Suprapubic skin (tissue), 4 donors: ENCODE results near the gene VIT. TPM values are rescaled to one million over a fixed set of nuclear protein-coding genes. Genes with fewer than 3 reads are reported as not detected.

Source experiments
- DNase-seq, 2 donors: peaks; one replicate each; pipeline ENCODE4 v3.0.0-alpha.2; 2019; ENCODE audit warnings: low spot score in 2 of 2
- H3K27ac ChIP-seq: fragments of 200-600 bp; sonication (generic); one replicate; pipeline ENCODE4 v1.5.1; 2019
- H3K27me3 ChIP-seq: fragments of 200-600 bp; sonication (generic); one replicate; pipeline ENCODE4 v1.5.1; 2019
- H3K36me3 ChIP-seq: fragments of 200-600 bp; sonication (generic); one replicate; pipeline ENCODE4 v1.5.1; 2019
- H3K4me1 ChIP-seq: fragments of 200-600 bp; sonication (generic); one replicate; pipeline ENCODE4 v1.5.1; 2019
- H3K4me3 ChIP-seq: fragments of 200-600 bp; sonication (generic); one replicate; pipeline ENCODE4 v1.5.1; 2019; ENCODE audit warnings: mild to moderate bottlenecking
- H3K9me3 ChIP-seq: fragments of 200-600 bp; sonication (generic); one replicate; pipeline ENCODE4 v1.5.1; 2019
- CTCF ChIP-seq, 2 donors: fragments of 200-600 bp in 1 of 2; fragments of 450-650 bp in 1 of 2; sonication (generic) in 1 of 2; IDR thresholded peaks; one replicate each; pipeline ENCODE4 v1.5.1; 2016 to 2019; ENCODE audit warnings: antibody characterized with exemption in 2 of 2, mild to moderate bottlenecking in 1 of 2, moderate library complexity in 1 of 2
- EP300 ChIP-seq: sonication (generic); formaldehyde crosslinking; IDR thresholded peaks from one replicate; pipeline ENCODE4 v1.6.1; 2017; ENCODE audit warnings: antibody characterized with exemption
- POLR2A ChIP-seq, 2 donors: fragments of 450-650 bp; IDR thresholded peaks; one replicate each; pipeline ENCODE4 v1.6.1; 2017; ENCODE audit warnings: antibody characterized with exemption in 2 of 2, mild to moderate bottlenecking in 2 of 2, moderate library complexity in 2 of 2
- POLR2AphosphoS5 ChIP-seq, 3 donors: sonication (generic); formaldehyde crosslinking; IDR thresholded peaks; one replicate each; pipeline ENCODE4 v1.6.1; 2017; ENCODE audit warnings: antibody characterized with exemption in 3 of 3
- WGBS: methylation state at CpG from one replicate; pipeline ENCODE4 v1.1.5; 2018; 5-methylcytosine and 5-hydroxymethylcytosine counted together
- total RNA-seq, 4 donors: library from RNA; depleted of rRNA; stranded (reverse); fragments of >200 nt; gene quantifications; one replicate each; pipeline ENCODE4 v1.1.0, GENCODE V29; 2016

The VIT gene
- total RNA-seq, 4 donors from 2014 or later, result 5.6 to 9.8 (median 9.1) TPM

GRCh38 chr2:36781907-36782720 is 85.6 kb downstream of the VIT start:
- H3K27ac ChIP-seq, result no peak overlapping the region
- peaks cover 9% of the 10 kb centered on the region for H3K4me1 ChIP-seq
- 67% methylated on average over 19 of the region's 19 CpGs for WGBS
- no peaks in the 10 kb centered on the region for H3K9me3 ChIP-seq
- no peaks in the 10 kb centered on the region for H3K27me3 ChIP-seq
- no peak for TF ChIP-seq CTCF (IDR thresholded peaks at IDR 0.05)
- no peak for TF ChIP-seq POLR2AphosphoS5 (IDR thresholded peaks at IDR 0.05)
- TF ChIP-seq EP300, result no peak
- no peak for TF ChIP-seq POLR2A (IDR thresholded peaks at IDR 0.05)
- H3K4me3 ChIP-seq, result no peak overlapping the region
- DNase-seq, result no peak
- H3K36me3 ChIP-seq, result no peaks in the 10 kb centered on the region

- TF ChIP-seq POLR2AphosphoS5 (IDR thresholded peaks at IDR 0.05) (no peak), POLR2A (IDR thresholded peaks at IDR 0.05) (no peak), CTCF (IDR thresholded peaks at IDR 0.05) (no peak), EP300 (no peak)
- Histone ChIP-seq H3K9me3 (no peaks in the 10 kb centered on the region), H3K4me3 (no peak overlapping the region), H3K36me3 (no peaks in the 10 kb centered on the region), H3K4me1 (peaks cover 9% of the 10 kb centered on the region), H3K27me3 (no peaks in the 10 kb centered on the region), H3K27ac (no peak overlapping the region)
- 24% methylated on average over 2 of the region's 2 CpGs for WGBS
- no peak for DNase-seq
Observed at GRCh38 chr2:36783246-36783645, 86.7 kb downstream of the VIT start.

- Histone ChIP-seq H3K36me3 (no peaks in the 10 kb centered on the region), H3K27me3 (no peaks in the 10 kb centered on the region), H3K4me1 (peaks cover 9% of the 10 kb centered on the region), H3K9me3 (no peaks in the 10 kb centered on the region), H3K4me3 (no peak overlapping the region), H3K27ac (no peak overlapping the region)
- 37% methylated on average over 5 of the region's 5 CpGs for WGBS
- no peak for DNase-seq
- TF ChIP-seq EP300 (no peak), CTCF (IDR thresholded peaks at IDR 0.05) (peak; percentile 78 to 95)
Observed at GRCh38 chr2:36785179-36785795, 88.8 kb downstream of the VIT start.

- H3K36me3 ChIP-seq, result no peaks in the 10 kb centered on the region
- H3K9me3 ChIP-seq, result no peaks in the 10 kb centered on the region
- H3K27ac ChIP-seq, result no peak overlapping the region
- TF ChIP-seq EP300 (no peak), CTCF (IDR thresholded peaks at IDR 0.05) (no peak), POLR2A (IDR thresholded peaks at IDR 0.05) (no peak), POLR2AphosphoS5 (IDR thresholded peaks at IDR 0.05) (no peak)
- H3K4me1 ChIP-seq, result no peaks in the 10 kb centered on the region
- no peaks in the 10 kb centered on the region for H3K27me3 ChIP-seq
- 76% methylated on average over 11 of the region's 11 CpGs for WGBS
- DNase-seq, result no peak
- H3K4me3 ChIP-seq, result no peak overlapping the region
Observed at GRCh38 chr2:36789181-36789804, 92.8 kb downstream of the VIT start.

- no peaks in the 10 kb centered on the region for H3K4me1 ChIP-seq
- TF ChIP-seq EP300 (no peak), CTCF (IDR thresholded peaks at IDR 0.05) (no peak), POLR2A (IDR thresholded peaks at IDR 0.05) (no peak), POLR2AphosphoS5 (IDR thresholded peaks at IDR 0.05) (no peak)
- H3K4me3 ChIP-seq, result no peak overlapping the region
- WGBS, result 54% methylated on average over 2 of the region's 2 CpGs
- H3K27ac ChIP-seq, result no peak overlapping the region
- H3K9me3 ChIP-seq, result no peaks in the 10 kb centered on the region
- no peaks in the 10 kb centered on the region for H3K36me3 ChIP-seq
- H3K27me3 ChIP-seq, result no peaks in the 10 kb centered on the region
- DNase-seq, result no peak
Observed at GRCh38 chr2:36792951-36793350, 96.4 kb downstream of the VIT start.
